Osteoblast (primary cell): ENCODE measurements around the gene THOC2. TPM values are rescaled to one million over a fixed set of nuclear protein-coding genes. Genes with fewer than 3 reads are reported as not detected.
"Not testable (repeated sequence)": the region's sequence is repeated elsewhere in the genome, so short reads cannot be mapped to it uniquely, and the experiment has no call there.

Source experiments
- DNase-seq: peaks from one replicate; pipeline ENCODE4 v3.0.0; 2011; ENCODE audit warnings: low spot score, mixed read lengths; ENCODE audit not compliant: insufficient read length; ENCODE audit errors: missing footprints
- H2AFZ ChIP-seq: 2 replicates; pipeline ENCODE4 v1.6.0; 2011; ENCODE audit warnings: mild to moderate bottlenecking, low read length
- H3K27ac ChIP-seq: 2 replicates; pipeline ENCODE4 v1.5.1; 2011; ENCODE audit warnings: mild to moderate bottlenecking, low read depth, low read length, moderate library complexity
- H3K27me3 ChIP-seq: 2 replicates; pipeline ENCODE4 v1.6.0; 2012; ENCODE audit warnings: mild to moderate bottlenecking, control low read depth, inconsistent platforms, low read length, moderate library complexity; ENCODE audit not compliant: insufficient read depth
- H3K36me3 ChIP-seq: 2 replicates; pipeline ENCODE4 v1.5.1; 2011; ENCODE audit warnings: mild to moderate bottlenecking, low read length, control low read depth, moderate library complexity; ENCODE audit not compliant: insufficient read depth
- H3K4me1 ChIP-seq: 2 replicates; pipeline ENCODE4 v1.5.1; 2011; ENCODE audit warnings: mild to moderate bottlenecking, low read length, control low read depth, moderate library complexity; ENCODE audit not compliant: insufficient read depth
- H3K4me2 ChIP-seq: 2 replicates; pipeline ENCODE4 v1.6.0; 2011; ENCODE audit warnings: mild to moderate bottlenecking, low read length; ENCODE audit not compliant: insufficient read depth
- H3K4me3 ChIP-seq: fragments of 200-600 bp; sonication (generic); 3 replicates; pipeline ENCODE4 v1.5.1; 2012; ENCODE audit warnings: mild to moderate bottlenecking, low read length, inconsistent platforms; ENCODE audit not compliant: insufficient read depth
- H3K79me2 ChIP-seq: 2 replicates; pipeline ENCODE4 v1.6.0; 2012; ENCODE audit warnings: mild to moderate bottlenecking, low read length, control low read depth, inconsistent platforms; ENCODE audit not compliant: insufficient read depth
- H3K9me3 ChIP-seq: 2 replicates; pipeline ENCODE4 v1.5.1; 2011; ENCODE audit warnings: low read depth, low read length, control low read depth
- H4K20me1 ChIP-seq: 2 replicates; pipeline ENCODE4 v1.6.0; 2012; ENCODE audit warnings: mild to moderate bottlenecking, low read length, control low read depth; ENCODE audit not compliant: insufficient read depth
- total RNA-seq: library from RNA; depleted of rRNA; stranded (reverse); fragments of >200 nt; gene quantifications from 2 replicates; pipeline ENCODE4 v1.2.3, GENCODE V29; 2012
- TF ChIP-seq, protein P1 (sequence below): IDR thresholded peaks from 2 replicates; pipeline ENCODE4 v1.5.1; 2011; ENCODE audit warnings: mild to moderate bottlenecking, low read depth, low read length, moderate library complexity; ENCODE audit errors: extremely low read depth

Gene THOC2
- total RNA-seq, 1 donor, result 71.7 TPM

- TF ChIP-seq, protein P1, sequence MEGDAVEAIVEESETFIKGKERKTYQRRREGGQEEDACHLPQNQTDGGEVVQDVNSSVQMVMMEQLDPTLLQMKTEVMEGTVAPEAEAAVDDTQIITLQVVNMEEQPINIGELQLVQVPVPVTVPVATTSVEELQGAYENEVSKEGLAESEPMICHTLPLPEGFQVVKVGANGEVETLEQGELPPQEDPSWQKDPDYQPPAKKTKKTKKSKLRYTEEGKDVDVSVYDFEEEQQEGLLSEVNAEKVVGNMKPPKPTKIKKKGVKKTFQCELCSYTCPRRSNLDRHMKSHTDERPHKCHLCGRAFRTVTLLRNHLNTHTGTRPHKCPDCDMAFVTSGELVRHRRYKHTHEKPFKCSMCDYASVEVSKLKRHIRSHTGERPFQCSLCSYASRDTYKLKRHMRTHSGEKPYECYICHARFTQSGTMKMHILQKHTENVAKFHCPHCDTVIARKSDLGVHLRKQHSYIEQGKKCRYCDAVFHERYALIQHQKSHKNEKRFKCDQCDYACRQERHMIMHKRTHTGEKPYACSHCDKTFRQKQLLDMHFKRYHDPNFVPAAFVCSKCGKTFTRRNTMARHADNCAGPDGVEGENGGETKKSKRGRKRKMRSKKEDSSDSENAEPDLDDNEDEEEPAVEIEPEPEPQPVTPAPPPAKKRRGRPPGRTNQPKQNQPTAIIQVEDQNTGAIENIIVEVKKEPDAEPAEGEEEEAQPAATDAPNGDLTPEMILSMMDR, result no peak
Measured at GRCh38 chrX:123675154-123675553, 57.7 kb downstream of the THOC2 start.

GRCh38 chrX:123673813-123674212 is 59.0 kb downstream of the THOC2 start:
- Histone ChIP-seq H3K4me1 (no peaks in the 10 kb centered on the region), H3K27ac (no peak overlapping the region)
- no peak for DNase-seq

More at GRCh38 chrX:123675154-123675553, 57.7 kb downstream of the THOC2 start:
- no peak overlapping the region for H3K27ac ChIP-seq
- no peaks in the 10 kb centered on the region for H3K9me3 ChIP-seq
- DNase-seq, result no peak
- no peaks in the 10 kb centered on the region for H3K79me2 ChIP-seq
- H3K4me1 ChIP-seq, result no peaks in the 10 kb centered on the region
- H3K4me2 ChIP-seq, result no peak overlapping the region
- H3K27me3 ChIP-seq, result no peaks in the 10 kb centered on the region
- no peaks in the 10 kb centered on the region for H3K36me3 ChIP-seq
- H4K20me1 ChIP-seq, result peaks cover 5% of the 10 kb centered on the region
- H2AFZ ChIP-seq, result no peak overlapping the region
- H3K4me3 ChIP-seq, result no peak overlapping the region

GRCh38 chrX:123665197-123665596 is 67.7 kb downstream of the THOC2 start:
- Histone ChIP-seq H3K9me3 (no peaks in the 10 kb centered on the region), H3K79me2 (peaks cover 11% of the 10 kb centered on the region), H3K27ac (peak overlapping the region; percentile 10), H3K36me3 (peaks cover 3% of the 10 kb centered on the region), H3K27me3 (no peaks in the 10 kb centered on the region), H4K20me1 (no peaks in the 10 kb centered on the region), H3K4me3 (no peak overlapping the region), H3K4me2 (no peak overlapping the region), H2AFZ (no peak overlapping the region), H3K4me1 (no peaks in the 10 kb centered on the region)
- DNase-seq, result no peak
- TF ChIP-seq, protein P1, result no peak

More at GRCh38 chrX:123673813-123674212, 59.0 kb downstream of the THOC2 start:
- Histone ChIP-seq H2AFZ (no peak overlapping the region), H3K4me2 (no peak overlapping the region), H3K27me3 (no peaks in the 10 kb centered on the region), H3K36me3 (no peaks in the 10 kb centered on the region), H3K4me3 (no peak overlapping the region), H4K20me1 (peaks cover 1% of the 10 kb centered on the region), H3K9me3 (no peaks in the 10 kb centered on the region), H3K79me2 (no peaks in the 10 kb centered on the region)
- TF ChIP-seq, protein P1, result no peak

DNA sequence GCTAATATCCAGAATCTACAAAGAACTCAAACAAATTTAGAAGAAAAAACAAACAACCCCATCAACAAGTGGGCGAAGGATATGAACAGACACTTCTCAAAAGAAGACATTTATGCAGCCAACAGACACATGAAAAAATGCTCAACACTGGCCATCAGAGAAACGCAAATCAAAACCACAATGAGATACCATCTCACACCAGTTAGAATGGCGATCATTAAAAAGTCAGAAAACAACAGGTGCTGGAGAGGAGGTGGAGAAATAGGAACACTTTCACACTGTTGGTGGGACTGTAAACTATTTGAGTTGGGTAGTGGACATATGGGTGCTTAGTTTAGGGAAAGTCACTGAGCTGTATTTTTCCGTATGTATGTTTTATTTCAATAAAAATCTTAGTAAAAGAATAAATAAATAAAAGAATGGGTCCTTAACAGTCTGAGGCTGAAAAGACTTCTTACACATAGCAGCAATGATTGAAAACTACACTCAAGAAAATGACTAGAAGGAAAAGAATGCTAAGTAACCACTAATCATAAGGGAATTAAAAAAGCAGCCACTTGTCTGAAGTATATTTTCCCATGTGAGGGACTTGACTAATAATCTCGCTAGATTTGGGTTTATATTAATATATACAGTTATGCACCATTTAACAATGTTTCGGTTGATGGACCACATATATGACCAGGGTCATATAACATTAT is 68.2 kb downstream of the THOC2 start:
- H3K4me2 ChIP-seq, H3K36me3 ChIP-seq, H4K20me1 ChIP-seq, H3K4me3 ChIP-seq, H3K9me3 ChIP-seq, H2AFZ ChIP-seq, H3K27ac ChIP-seq, H3K4me1 ChIP-seq, H3K27me3 ChIP-seq: not testable (repeated sequence)
- peak; percentile 9 for DNase-seq
- H3K79me2 ChIP-seq, result peaks cover 14% of the 10 kb centered on the region

DNA sequence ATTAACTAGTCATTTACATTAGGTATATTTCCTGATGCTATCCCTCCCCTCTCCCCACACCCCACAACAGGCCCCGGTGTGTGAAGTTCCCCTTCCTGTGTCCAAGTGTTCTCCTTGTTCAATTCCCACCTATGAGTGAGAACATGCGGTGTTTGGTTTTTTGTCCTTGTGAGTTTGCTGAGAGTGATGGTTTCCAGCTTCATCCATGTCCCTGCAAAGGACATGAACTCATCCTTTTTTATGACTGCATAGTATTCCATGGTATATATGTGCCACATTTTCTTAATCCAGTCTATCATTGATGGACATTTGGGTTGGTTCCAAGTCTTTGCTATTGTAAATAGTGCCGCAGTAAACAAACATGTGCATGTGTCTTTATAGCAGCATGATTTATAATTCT is 69.1 kb downstream of the THOC2 start:
- H4K20me1 ChIP-seq, H3K27ac ChIP-seq, H3K36me3 ChIP-seq, H3K4me3 ChIP-seq, H3K27me3 ChIP-seq, H3K4me1 ChIP-seq, H3K9me3 ChIP-seq, H2AFZ ChIP-seq, H3K4me2 ChIP-seq, DNase-seq: not testable (repeated sequence)
- peaks cover 14% of the 10 kb centered on the region for H3K79me2 ChIP-seq

- H3K4me2 ChIP-seq, H3K4me3 ChIP-seq, H3K27ac ChIP-seq, H3K27me3 ChIP-seq, H3K9me3 ChIP-seq, H3K36me3 ChIP-seq, H3K4me1 ChIP-seq, H2AFZ ChIP-seq, H4K20me1 ChIP-seq, DNase-seq: not testable (repeated sequence)
- peaks cover 12% of the 10 kb centered on the region for H3K79me2 ChIP-seq
Measured at GRCh38 chrX:123656507-123656906, 76.3 kb downstream of the THOC2 start.

- not testable (repeated sequence) for H3K9me3 ChIP-seq, DNase-seq, H3K27ac ChIP-seq, H4K20me1 ChIP-seq, H3K36me3 ChIP-seq, H3K4me2 ChIP-seq, H3K4me3 ChIP-seq, H3K27me3 ChIP-seq, H2AFZ ChIP-seq
- Histone ChIP-seq H3K4me1 (peaks cover 14% of the 10 kb centered on the region), H3K79me2 (peaks cover 18% of the 10 kb centered on the region)
Measured at GRCh38 chrX:123648811-123649181, 84.1 kb downstream of the THOC2 start.
